Measurements from ENCODE around the gene MYH3.

GRCh38 chr17:10623737-10624338 lies 33.3 kb downstream of the MYH3 start:
- no peak for TF ChIP-seq CTCF (IDR thresholded peaks at IDR 0.05)
- no peak for TF ChIP-seq EP300 (IDR thresholded peaks at IDR 0.05)
- no peak for TF ChIP-seq POLR2AphosphoS5 (IDR thresholded peaks at IDR 0.05)
